DMS114 treated with DMSO at 0.1 percent for 48 hours (cell line): ENCODE data around the gene PDZD2.
"Not testable (repeated sequence)": the region's sequence is repeated elsewhere in the genome, so short reads cannot be mapped to it uniquely, and the experiment has no call there.

ENCODE experiments used
- DNase-seq: peaks from one replicate; lab custom pipeline; 2025; ENCODE audit not compliant: unreplicated experiment; lab: John Stamatoyannopoulos, UW

Gene PDZD2

DNA sequence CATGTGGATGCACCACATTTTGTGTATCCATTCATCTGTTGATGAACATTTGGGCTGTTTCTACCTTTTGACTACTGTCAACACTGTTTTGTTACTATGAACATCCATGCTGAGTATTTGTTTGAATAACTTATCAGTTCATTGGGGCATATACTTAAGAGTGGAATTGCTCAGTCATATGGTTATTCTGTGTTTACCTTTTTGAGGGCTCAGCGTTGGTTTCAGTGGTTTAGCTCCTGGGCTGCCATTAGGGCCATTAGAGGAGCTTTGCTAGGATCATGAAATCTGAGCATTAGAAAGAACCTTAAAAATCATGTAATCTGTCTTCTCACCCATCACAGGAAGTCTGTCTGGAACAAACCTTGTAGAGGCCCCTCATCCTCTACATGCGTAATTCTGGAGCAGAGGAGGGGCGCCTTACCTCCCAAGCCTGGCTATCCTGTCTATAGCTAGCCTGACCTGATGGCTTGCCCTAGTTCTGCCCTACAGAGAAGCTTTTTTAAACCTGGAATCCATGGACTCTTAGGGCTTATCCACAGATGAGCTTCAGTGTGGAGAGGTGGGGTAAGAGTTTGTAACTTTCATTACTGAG lies 92.9 kb downstream of the PDZD2 start:
- no peak for DNase-seq

- DNase-seq, result not testable (repeated sequence)
Measured at GRCh38 chr5:31732821-31733220, 93.9 kb downstream of the PDZD2 start.

- DNase-seq, result no peak
Measured at GRCh38 chr5:31733371-31733770, 94.4 kb downstream of the PDZD2 start.

DNA sequence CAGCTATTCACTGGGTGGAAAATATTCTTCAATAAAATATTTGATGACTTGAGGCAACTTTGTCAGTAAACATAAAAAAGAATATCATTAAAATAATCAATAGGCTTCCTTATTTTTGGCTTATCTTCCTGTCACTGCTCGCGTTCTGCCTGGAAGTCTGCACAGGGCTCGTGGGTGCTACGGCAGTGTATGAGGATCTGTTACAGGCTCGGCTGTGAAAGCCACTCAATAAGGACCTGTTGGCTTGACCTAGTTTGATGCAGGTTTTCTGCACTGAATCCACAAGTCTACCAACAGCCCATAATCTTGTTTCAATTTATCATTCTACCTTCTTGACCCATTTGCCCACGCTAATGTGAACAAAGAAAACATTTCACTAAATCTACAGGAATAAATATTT lies 97.2 kb downstream of the PDZD2 start:
- DNase-seq, result no peak

DNA sequence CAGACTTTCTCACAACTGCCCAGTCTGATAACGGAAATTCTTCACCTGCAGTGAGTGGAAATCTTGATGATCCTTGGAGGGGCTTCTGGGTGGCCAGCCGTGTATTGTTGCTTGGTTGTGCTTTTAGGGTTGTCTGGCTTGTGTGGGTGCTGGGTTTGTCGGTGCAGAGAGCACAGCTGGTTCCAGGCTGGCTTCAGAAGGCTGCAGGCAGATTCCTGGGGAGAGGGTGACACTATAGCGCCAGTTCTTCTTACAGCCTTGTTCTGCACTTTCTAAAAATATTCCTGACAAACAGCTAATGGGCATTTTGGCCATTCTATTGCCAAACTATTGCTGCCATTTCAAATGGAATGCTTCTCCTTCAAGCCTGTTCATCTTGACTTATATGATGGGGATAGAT lies 99.3 kb downstream of the PDZD2 start:
- DNase-seq, result no peak

GRCh38 chr5:31741496-31741895 lies 102.6 kb downstream of the PDZD2 start:
- no peak for DNase-seq

GRCh38 chr5:31743678-31744077 lies 104.7 kb downstream of the PDZD2 start:
- no peak for DNase-seq

DNA sequence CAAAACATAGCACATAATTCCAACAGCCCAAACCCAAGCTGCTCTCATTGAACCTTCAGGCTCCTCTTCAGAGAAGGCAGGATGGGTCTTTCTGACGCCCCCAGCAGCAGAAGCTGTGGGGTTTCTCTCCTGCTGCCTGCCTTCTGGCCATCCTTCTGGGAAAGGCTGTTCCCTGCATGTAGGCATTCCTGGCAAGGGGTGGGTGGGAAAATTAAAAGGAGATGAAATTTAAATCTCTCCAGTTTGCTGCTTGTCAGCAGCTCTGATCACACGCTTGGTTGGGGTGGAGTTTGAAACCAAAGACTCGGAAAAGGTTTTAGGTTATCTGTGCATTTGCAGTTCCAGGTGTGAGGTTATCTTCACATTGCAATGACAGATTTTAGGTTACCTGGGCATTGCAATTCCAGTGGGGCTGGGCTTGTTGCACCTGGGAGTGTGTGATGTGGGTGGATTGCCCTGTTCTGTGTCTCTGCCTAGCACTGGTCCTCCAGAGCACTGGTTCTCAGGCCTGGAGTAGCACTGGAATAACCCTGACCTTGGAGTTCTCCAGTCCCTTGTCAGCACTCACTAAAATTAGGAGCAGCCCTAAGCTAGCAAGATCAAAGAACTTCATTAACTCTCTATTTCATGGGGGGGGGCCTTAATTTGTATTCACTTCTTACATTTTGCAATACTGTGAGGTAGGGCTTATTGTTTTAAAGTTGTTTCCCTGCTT lies 109.7 kb downstream of the PDZD2 start:
- DNase-seq, result no peak

GRCh38 chr5:31750215-31750614 lies 111.3 kb downstream of the PDZD2 start:
- no peak for DNase-seq

DNA sequence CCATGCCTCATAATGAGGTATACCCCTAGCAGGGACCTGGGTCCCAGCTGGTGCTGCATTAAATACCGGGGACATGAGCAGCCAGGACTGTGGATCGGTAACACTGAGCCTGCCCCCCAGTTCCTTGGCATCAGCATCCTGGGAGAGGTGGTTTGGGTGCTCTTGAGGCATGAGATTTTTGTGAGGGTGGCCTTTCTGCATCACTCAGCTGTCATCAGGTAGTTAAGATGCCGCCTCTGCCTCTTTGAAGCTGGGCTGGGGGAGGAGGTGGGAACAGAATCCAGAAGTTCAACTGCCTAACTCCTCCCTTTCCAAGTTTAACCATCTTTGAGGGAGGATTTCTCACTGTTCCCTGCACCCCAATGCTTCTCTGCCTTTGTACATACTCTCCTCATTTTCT lies 112.7 kb downstream of the PDZD2 start:
- no peak for DNase-seq

GRCh38 chr5:31753700-31754357 lies 114.9 kb downstream of the PDZD2 start:
- no peak for DNase-seq

- DNase-seq, result no peak
Measured at GRCh38 chr5:31754358-31754704, 115.4 kb downstream of the PDZD2 start.

- no peak for DNase-seq
Measured at GRCh38 chr5:31754741-31755675, 116.1 kb downstream of the PDZD2 start.

- no peak for DNase-seq
Measured at GRCh38 chr5:31755676-31756230, 116.8 kb downstream of the PDZD2 start.

DNA sequence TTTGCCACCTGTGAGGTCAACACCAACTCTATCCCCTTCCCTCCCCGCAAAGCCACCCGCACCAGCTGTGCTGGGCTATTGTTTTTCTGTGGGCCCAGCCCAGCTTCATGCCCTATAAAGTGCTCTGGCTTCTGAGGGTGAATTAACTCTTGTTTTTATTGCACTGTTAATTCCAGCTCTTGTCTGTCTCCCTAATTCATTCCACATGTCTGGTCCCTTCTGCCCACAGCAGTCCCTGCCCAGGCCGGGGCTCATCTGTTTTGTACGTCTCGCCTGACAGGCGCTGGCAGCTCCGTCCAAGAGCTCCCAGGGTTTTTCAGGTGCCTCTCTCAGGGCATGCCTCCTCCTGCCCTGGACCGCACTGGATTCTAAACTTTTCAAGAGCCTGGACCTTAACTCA lies 118.9 kb downstream of the PDZD2 start:
- no peak for DNase-seq

DNA sequence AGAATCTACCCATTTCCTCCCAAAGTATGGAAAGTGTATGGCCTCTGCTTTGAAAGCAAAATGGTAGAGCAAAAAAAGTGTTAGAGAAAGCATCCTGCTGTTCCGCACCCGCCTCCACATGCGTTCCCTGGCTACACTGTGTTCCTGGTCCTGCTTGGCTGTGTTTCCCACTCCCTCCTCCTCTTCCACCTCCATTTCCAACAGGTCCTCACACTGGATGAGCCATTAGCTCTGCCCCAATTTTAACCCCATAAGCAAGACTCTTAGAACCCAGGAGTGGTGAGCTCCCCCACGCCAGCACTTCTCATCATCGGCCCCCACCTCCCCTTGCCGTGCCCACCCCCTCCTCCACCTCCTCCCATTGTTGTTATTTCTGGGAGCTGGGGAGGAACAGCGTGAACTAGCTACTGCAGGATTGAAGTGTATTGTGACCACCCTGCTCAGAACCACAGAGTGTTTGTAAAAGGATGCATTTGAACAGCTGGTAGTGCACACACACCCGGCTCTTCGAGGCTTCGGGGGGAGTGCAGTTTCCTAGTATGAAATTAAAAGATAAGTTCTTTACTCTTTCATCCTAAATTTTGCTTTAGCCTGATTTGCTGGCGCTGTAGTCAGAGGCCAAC lies 120.0 kb downstream of the PDZD2 start:
- no peak for DNase-seq

- no peak for DNase-seq
Measured at GRCh38 chr5:31759925-31760324, 121.0 kb downstream of the PDZD2 start.

GRCh38 chr5:31761877-31762276 lies 122.9 kb downstream of the PDZD2 start:
- no peak for DNase-seq

DNA sequence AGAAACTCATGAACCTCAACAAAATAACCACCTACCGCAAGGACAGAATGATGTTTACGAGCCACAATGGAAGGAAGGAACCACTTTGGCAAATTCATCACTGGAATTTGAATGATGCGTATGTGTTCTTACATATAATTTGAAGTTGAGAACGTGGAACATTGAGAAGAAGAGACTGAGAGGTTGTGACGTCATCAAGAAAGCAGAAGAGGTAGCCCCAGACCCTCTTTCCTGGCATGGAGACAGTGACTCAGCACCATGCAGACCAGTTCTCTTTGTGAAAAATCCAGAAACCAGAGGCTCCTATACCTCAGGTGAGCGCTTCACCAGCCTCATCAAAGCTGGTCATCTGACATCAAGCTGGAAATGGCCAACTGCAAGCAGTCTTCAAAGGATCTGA lies 124.5 kb downstream of the PDZD2 start:
- no peak for DNase-seq

GRCh38 chr5:31764687-31765086 lies 125.8 kb downstream of the PDZD2 start:
- not testable (repeated sequence) for DNase-seq
